Stimulated activated CD4-positive, alpha-beta T cell treated with anti-CD3 and anti-CD28 coated beads, Interleukin-4, amount 100 ng/mL, for 48 hours (primary cell): Measurements from ENCODE around the gene TRAF2.
"Not testable (repeated sequence)": the region's sequence is repeated elsewhere in the genome, so short reads cannot be mapped to it uniquely, and the experiment has no call there.

ENCODE experiments used
- DNase-seq, 2 donors: peaks; one replicate each; pipeline ENCODE4 v3.0.0-alpha.2; 2020; ENCODE audit warnings: low read depth in 2 of 2

TRAF2 gene

GRCh38 chr9:136882109-136882946, 4.0 kb upstream of the TRAF2 start:
- peak; percentile 81 to 92 for DNase-seq

GRCh38 chr9:136882947-136883283, 3.4 kb upstream of the TRAF2 start:
- DNase-seq = not testable (repeated sequence)

GRCh38 chr9:136883670-136884069, 2.6 kb upstream of the TRAF2 start:
- DNase-seq = not testable (repeated sequence)

GRCh38 chr9:136886610-136887597, 588 bp downstream of the TRAF2 start:
- peak; percentile 30 to 32 for DNase-seq

- no peak for DNase-seq
Observed at GRCh38 chr9:136888454-136888853, 2.1 kb downstream of the TRAF2 start.

GRCh38 chr9:136889858-136890257, 3.5 kb downstream of the TRAF2 start:
- DNase-seq = no peak

GRCh38 chr9:136890661-136891060, 4.3 kb downstream of the TRAF2 start:
- DNase-seq = no peak

GRCh38 chr9:136896027-136896426, 9.7 kb downstream of the TRAF2 start:
- DNase-seq = no peak

GRCh38 chr9:136898483-136899100, 12.3 kb downstream of the TRAF2 start:
- no peak for DNase-seq

GRCh38 chr9:136899196-136899595, 12.9 kb downstream of the TRAF2 start:
- no peak for DNase-seq

GRCh38 chr9:136900556-136900955, 14.2 kb downstream of the TRAF2 start:
- DNase-seq = no peak

GRCh38 chr9:136900988-136901515, 14.7 kb downstream of the TRAF2 start:
- no peak for DNase-seq

GRCh38 chr9:136901516-136902258, 15.4 kb downstream of the TRAF2 start:
- DNase-seq = peak; percentile 61 to 82

- DNase-seq = peak; percentile 76 to 87
Observed at GRCh38 chr9:136902259-136902821, 16.0 kb downstream of the TRAF2 start.

- no peak for DNase-seq
Observed at GRCh38 chr9:136903041-136903554, 16.8 kb downstream of the TRAF2 start.

GRCh38 chr9:136906266-136906665, 19.9 kb downstream of the TRAF2 start:
- no peak for DNase-seq

GRCh38 chr9:136907011-136907914, 20.9 kb downstream of the TRAF2 start:
- DNase-seq = no peak

- DNase-seq = no peak
Observed at GRCh38 chr9:136910197-136910900, 24.0 kb downstream of the TRAF2 start.

- no peak for DNase-seq
Observed at GRCh38 chr9:136910901-136911245, 24.6 kb downstream of the TRAF2 start.
